Measurements from ENCODE around the gene CD22.

CD22 gene

GRCh38 chr19:35307931-35308330, 21.1 kb upstream of the CD22 start:
- TF ChIP-seq, protein P1, sequence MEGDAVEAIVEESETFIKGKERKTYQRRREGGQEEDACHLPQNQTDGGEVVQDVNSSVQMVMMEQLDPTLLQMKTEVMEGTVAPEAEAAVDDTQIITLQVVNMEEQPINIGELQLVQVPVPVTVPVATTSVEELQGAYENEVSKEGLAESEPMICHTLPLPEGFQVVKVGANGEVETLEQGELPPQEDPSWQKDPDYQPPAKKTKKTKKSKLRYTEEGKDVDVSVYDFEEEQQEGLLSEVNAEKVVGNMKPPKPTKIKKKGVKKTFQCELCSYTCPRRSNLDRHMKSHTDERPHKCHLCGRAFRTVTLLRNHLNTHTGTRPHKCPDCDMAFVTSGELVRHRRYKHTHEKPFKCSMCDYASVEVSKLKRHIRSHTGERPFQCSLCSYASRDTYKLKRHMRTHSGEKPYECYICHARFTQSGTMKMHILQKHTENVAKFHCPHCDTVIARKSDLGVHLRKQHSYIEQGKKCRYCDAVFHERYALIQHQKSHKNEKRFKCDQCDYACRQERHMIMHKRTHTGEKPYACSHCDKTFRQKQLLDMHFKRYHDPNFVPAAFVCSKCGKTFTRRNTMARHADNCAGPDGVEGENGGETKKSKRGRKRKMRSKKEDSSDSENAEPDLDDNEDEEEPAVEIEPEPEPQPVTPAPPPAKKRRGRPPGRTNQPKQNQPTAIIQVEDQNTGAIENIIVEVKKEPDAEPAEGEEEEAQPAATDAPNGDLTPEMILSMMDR (IDR thresholded peaks at IDR 0.05; ENCODE audit: low read depth, low read length): no peak
- TF ChIP-seq EZH2phosphoT487 (IDR thresholded peaks at IDR 0.05; ENCODE audit: low read depth): no peak
- Histone ChIP-seq H3K36me3 (replicated peaks; ENCODE audit: low read depth, low read length) (no peaks in the 10 kb centered on the region), H4K20me1 (ENCODE audit: insufficient read depth, low read length) (no peaks in the 10 kb centered on the region), H3K27ac (ENCODE audit: low read length) (no peak overlapping the region), H3K9ac (ENCODE audit: low read length) (no peak overlapping the region), H3K4me2 (ENCODE audit: low read length) (no peak overlapping the region), H3K9me3 (ENCODE audit: insufficient read depth, low read length) (no peaks in the 10 kb centered on the region), H3K79me2 (ENCODE audit: low read length) (no peaks in the 10 kb centered on the region), H3K27me3 (ENCODE audit: low read depth, low read length) (no peaks in the 10 kb centered on the region), H3K4me3 (ENCODE audit: low read length) (no peak overlapping the region), H3K4me1 (ENCODE audit: low read length) (peaks cover 8% of the 10 kb centered on the region), H2AFZ (ENCODE audit: low read depth, low read length) (no peak overlapping the region)

GRCh38 chr19:35308910-35309309, 20.1 kb upstream of the CD22 start:
- Histone ChIP-seq H3K9me3 (ENCODE audit: insufficient read depth, low read length) (no peaks in the 10 kb centered on the region), H3K27ac (ENCODE audit: low read length) (no peak overlapping the region), H3K79me2 (ENCODE audit: low read length) (no peaks in the 10 kb centered on the region), H3K36me3 (replicated peaks; ENCODE audit: low read depth, low read length) (no peaks in the 10 kb centered on the region), H4K20me1 (ENCODE audit: insufficient read depth, low read length) (no peaks in the 10 kb centered on the region), H3K4me1 (ENCODE audit: low read length) (peaks cover 16% of the 10 kb centered on the region), H3K9ac (ENCODE audit: low read length) (no peak overlapping the region), H3K27me3 (ENCODE audit: low read depth, low read length) (0 out of 2 replicates have a peak, but pooled peaks cover 3% of the 10 kb centered on the region), H2AFZ (ENCODE audit: low read depth, low read length) (no peak overlapping the region), H3K4me3 (ENCODE audit: low read length) (no peak overlapping the region), H3K4me2 (ENCODE audit: low read length) (no peak overlapping the region)
- TF ChIP-seq, protein P1 (IDR thresholded peaks at IDR 0.05; ENCODE audit: low read depth, low read length): no peak
- TF ChIP-seq EZH2phosphoT487 (IDR thresholded peaks at IDR 0.05; ENCODE audit: low read depth): no peak

DNA sequence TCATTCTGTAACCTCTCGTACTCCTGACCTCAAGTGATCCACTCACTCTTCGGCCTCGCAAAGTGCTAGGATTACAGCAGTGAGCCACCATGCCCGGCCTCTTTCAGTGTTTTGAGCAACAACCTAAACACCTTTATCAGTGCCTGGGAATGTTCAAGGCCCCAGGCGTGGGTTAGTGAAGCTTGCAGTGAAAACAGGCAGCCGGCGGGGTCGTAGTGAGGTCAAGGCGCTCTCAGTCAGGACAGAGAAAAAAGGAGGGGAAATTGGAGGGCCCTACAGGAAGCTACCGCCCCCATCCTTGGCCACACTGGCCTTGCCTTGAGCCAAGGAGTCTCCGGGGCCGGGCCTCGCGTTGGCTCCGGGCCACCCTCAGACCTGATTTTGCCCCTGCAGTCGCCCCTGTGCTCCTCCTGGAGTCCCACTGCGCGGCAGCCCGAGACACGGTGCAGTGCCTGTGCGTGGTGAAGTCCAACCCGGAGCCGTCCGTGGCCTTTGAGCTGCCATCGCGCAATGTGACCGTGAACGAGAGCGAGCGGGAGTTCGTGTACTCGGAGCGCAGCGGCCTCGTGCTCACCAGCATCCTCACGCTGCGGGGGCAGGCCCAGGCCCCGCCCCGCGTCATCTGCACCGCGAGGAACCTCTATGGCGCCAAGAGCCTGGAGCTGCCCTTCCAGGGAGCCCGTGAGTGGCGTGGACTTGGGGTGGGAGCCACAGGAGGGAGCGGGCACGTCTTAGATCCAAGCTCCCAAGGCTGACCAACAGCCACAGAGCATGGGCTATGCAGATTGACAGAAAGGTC, 19.3 kb upstream of the CD22 start:
- Histone ChIP-seq H3K9me3 (ENCODE audit: insufficient read depth, low read length) (no peaks in the 10 kb centered on the region), H3K27ac (ENCODE audit: low read length) (no peak overlapping the region), H3K9ac (ENCODE audit: low read length) (no peak overlapping the region), H2AFZ (ENCODE audit: low read depth, low read length) (no peak overlapping the region), H3K4me2 (ENCODE audit: low read length) (no peak overlapping the region), H3K36me3 (replicated peaks; ENCODE audit: low read depth, low read length) (no peaks in the 10 kb centered on the region), H3K27me3 (ENCODE audit: low read depth, low read length) (0 out of 2 replicates have a peak, but pooled peaks cover 5% of the 10 kb centered on the region), H3K4me3 (ENCODE audit: low read length) (no peak overlapping the region), H3K79me2 (ENCODE audit: low read length) (no peaks in the 10 kb centered on the region), H3K4me1 (ENCODE audit: low read length) (peaks cover 16% of the 10 kb centered on the region), H4K20me1 (ENCODE audit: insufficient read depth, low read length) (no peaks in the 10 kb centered on the region)
- no peak for TF ChIP-seq EZH2phosphoT487 (IDR thresholded peaks at IDR 0.05; ENCODE audit: low read depth)
- TF ChIP-seq, protein P1 (IDR thresholded peaks at IDR 0.05; ENCODE audit: low read depth, low read length): no peak

DNA sequence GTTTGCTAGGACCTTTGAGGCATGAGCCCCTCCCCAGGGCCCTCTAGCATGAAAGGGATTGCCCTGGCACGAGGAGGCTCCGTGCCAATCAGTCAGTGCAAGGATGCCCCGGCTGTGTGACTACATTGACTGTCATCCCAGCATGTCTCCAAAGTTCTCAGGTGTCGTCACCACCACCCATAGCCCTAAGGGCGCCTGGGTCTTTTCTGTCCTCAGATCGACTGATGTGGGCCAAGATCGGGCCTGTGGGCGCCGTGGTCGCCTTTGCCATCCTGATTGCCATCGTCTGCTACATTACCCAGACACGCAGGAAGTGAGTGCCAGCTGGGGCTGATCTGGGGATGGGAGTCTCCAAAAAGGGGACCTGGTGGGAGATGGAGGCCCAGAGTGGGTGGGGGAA, 18.7 kb upstream of the CD22 start:
- H3K9ac ChIP-seq (ENCODE audit: low read length): no peak overlapping the region
- no peaks in the 10 kb centered on the region for H3K36me3 ChIP-seq (replicated peaks; ENCODE audit: low read depth, low read length)
- H3K79me2 ChIP-seq (ENCODE audit: low read length): no peaks in the 10 kb centered on the region
- H4K20me1 ChIP-seq (ENCODE audit: insufficient read depth, low read length): no peaks in the 10 kb centered on the region
- no peaks in the 10 kb centered on the region for H3K9me3 ChIP-seq (ENCODE audit: insufficient read depth, low read length)
- no peak overlapping the region for H3K27ac ChIP-seq (ENCODE audit: low read length)
- peaks cover 16% of the 10 kb centered on the region for H3K4me1 ChIP-seq (ENCODE audit: low read length)
- H2AFZ ChIP-seq (ENCODE audit: low read depth, low read length): no peak overlapping the region
- H3K4me2 ChIP-seq (ENCODE audit: low read length): no peak overlapping the region
- 0 out of 2 replicates have a peak, but pooled peaks cover 5% of the 10 kb centered on the region for H3K27me3 ChIP-seq (ENCODE audit: low read depth, low read length)
- H3K4me3 ChIP-seq (ENCODE audit: low read length): no peak overlapping the region
- TF ChIP-seq EZH2phosphoT487 (IDR thresholded peaks at IDR 0.05; ENCODE audit: low read depth): no peak
- TF ChIP-seq, protein P1 (IDR thresholded peaks at IDR 0.05; ENCODE audit: low read depth, low read length): no peak
